Activated CD4-positive, alpha-beta T cell treated with anti-CD3 and anti-CD28 coated beads for 4 hours (primary cell): ENCODE measurements around the gene CD36.

Experiments used
- DNase-seq, 2 donors: peaks; one replicate each; pipeline ENCODE4 v3.0.0-alpha.2; 2020

CD36 gene

GRCh38 chr7:80629023-80629422 lies 9.4 kb upstream of the CD36 start:
- no peak for DNase-seq

- DNase-seq: no peak
Observed at GRCh38 chr7:80630608-80631405, 7.6 kb upstream of the CD36 start.

GRCh38 chr7:80631421-80631820 lies 7.0 kb upstream of the CD36 start:
- DNase-seq: no peak

GRCh38 chr7:80632139-80632538 lies 6.3 kb upstream of the CD36 start:
- no peak for DNase-seq

GRCh38 chr7:80632819-80633218 lies 5.6 kb upstream of the CD36 start:
- no peak for DNase-seq

- no peak for DNase-seq
Observed at GRCh38 chr7:80634505-80634904, 3.9 kb upstream of the CD36 start.

GRCh38 chr7:80635533-80635932 lies 2.9 kb upstream of the CD36 start:
- DNase-seq: no peak

GRCh38 chr7:80635998-80636397 lies 2.4 kb upstream of the CD36 start:
- DNase-seq: no peak

- DNase-seq: no peak
Observed at GRCh38 chr7:80636709-80637108, 1.7 kb upstream of the CD36 start.

GRCh38 chr7:80637454-80637853 lies 988 bp upstream of the CD36 start:
- no peak for DNase-seq

- no peak for DNase-seq
Observed at GRCh38 chr7:80639011-80639410, 569 bp downstream of the CD36 start.

- no peak for DNase-seq
Observed at GRCh38 chr7:80640846-80641245, 2.4 kb downstream of the CD36 start.

GRCh38 chr7:80641548-80641947 lies 3.1 kb downstream of the CD36 start:
- no peak for DNase-seq

GRCh38 chr7:80642871-80643270 lies 4.4 kb downstream of the CD36 start:
- no peak for DNase-seq

- no peak for DNase-seq
Observed at GRCh38 chr7:80643336-80643915, 5.0 kb downstream of the CD36 start.

GRCh38 chr7:80644054-80644453 lies 5.6 kb downstream of the CD36 start:
- no peak for DNase-seq

GRCh38 chr7:80646083-80646865 lies 7.8 kb downstream of the CD36 start:
- no peak for DNase-seq

- no peak for DNase-seq
Observed at GRCh38 chr7:80647436-80647835, 9.0 kb downstream of the CD36 start.

- no peak for DNase-seq
Observed at GRCh38 chr7:80648031-80648600, 9.7 kb downstream of the CD36 start.

- no peak for DNase-seq
Observed at GRCh38 chr7:80649011-80649410, 10.6 kb downstream of the CD36 start.

GRCh38 chr7:80650030-80650429 lies 11.6 kb downstream of the CD36 start:
- DNase-seq: no peak

GRCh38 chr7:80651471-80651870 lies 13.0 kb downstream of the CD36 start:
- no peak for DNase-seq

- no peak for DNase-seq
Observed at GRCh38 chr7:80653244-80653643, 14.8 kb downstream of the CD36 start.

- DNase-seq: no peak
Observed at GRCh38 chr7:80654887-80655340, 16.5 kb downstream of the CD36 start.
